Cortex of kidney (tissue), 1 donor: Measurements from ENCODE around the gene TET2.

Experiments
- DNase-seq: peaks from one replicate; lab custom pipeline; 2025; lab: John Stamatoyannopoulos, UW

Gene TET2

DNA sequence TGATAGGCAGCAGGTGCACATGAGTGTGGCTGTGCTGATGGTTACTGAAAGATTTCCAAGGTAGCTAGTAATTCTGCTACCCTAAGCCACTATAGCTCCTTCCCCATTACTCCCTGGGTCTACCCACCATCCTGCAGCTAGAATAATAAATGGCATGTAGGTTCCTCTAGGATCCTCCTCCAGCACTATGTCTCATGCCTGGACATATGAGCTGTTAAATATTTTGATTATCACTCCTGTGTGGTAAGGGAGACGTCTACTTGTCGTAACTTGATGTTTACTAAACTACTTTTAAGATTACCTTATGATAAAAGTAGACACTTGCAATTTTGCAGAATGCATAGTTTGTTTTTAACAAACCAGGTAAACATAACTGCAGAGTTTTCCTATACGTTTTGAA lies 35.5 kb downstream of the TET2 start:
- no peak for DNase-seq

GRCh38 chr4:105184316-105184980 lies 37.8 kb downstream of the TET2 start:
- no peak for DNase-seq

DNA sequence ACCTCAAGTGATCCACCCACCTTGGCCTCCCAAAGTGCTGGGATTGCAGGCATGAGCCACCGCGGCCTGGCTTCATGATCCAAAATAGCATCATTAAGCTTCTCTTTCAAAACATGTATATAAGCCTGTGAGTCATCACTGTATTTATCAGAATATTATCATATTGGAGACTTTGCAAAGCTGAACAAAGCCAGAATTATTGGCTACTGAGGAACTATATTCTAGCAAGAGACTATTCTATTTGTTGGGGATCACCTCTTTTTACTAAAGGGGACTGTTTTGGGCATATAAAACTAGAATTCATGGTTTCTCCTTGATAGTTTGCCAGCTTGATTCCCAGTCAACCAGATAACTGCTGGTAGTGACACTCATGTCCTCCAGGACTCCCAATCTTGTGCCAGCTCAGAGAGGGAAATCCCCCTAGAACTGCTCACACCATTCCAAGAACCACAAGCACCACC lies 40.1 kb downstream of the TET2 start:
- DNase-seq = no peak

DNA sequence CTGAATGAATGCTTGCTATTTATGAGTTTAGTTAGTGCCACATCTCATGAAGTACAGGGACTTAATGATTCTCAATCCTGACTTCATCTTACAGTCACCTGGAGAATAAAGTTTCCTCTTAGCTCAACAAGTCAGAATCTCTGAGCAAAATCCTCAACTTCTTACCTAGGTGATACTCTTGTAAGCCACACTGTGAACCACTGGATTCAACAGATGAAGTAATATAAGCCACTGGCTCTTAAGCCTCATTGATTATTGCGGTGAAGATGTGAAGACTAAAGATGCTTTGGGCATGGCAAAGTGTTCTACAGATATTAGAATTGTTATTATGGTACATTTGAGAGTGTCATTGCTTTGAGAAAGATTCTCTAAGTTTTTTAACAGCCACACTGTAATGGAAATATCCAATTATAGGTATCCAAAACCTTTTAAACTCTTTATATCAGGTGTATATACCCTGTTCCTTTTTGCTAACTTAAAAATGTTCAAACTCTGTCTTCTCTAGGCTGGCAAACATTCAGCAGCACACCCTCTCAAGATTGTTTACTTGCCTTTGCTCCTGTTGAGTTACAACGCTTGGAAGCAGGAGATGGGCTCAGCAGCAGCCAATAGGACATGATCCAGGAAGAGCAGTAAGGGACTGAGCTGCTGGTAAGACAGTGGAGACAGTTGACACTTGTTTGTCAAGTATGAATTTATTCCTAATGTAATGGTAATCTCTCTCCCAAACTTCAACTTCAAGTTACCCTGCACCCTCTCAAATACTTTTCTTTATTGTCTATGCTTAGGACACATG lies 43.4 kb downstream of the TET2 start:
- DNase-seq = no peak

- no peak for DNase-seq
Observed at GRCh38 chr4:105191621-105192210, 45.0 kb downstream of the TET2 start.

- DNase-seq = no peak
Observed at GRCh38 chr4:105192474-105192873, 45.8 kb downstream of the TET2 start.

- DNase-seq = no peak
Observed at GRCh38 chr4:105192910-105193309, 46.2 kb downstream of the TET2 start.

GRCh38 chr4:105193536-105193935 lies 46.9 kb downstream of the TET2 start:
- no peak for DNase-seq

DNA sequence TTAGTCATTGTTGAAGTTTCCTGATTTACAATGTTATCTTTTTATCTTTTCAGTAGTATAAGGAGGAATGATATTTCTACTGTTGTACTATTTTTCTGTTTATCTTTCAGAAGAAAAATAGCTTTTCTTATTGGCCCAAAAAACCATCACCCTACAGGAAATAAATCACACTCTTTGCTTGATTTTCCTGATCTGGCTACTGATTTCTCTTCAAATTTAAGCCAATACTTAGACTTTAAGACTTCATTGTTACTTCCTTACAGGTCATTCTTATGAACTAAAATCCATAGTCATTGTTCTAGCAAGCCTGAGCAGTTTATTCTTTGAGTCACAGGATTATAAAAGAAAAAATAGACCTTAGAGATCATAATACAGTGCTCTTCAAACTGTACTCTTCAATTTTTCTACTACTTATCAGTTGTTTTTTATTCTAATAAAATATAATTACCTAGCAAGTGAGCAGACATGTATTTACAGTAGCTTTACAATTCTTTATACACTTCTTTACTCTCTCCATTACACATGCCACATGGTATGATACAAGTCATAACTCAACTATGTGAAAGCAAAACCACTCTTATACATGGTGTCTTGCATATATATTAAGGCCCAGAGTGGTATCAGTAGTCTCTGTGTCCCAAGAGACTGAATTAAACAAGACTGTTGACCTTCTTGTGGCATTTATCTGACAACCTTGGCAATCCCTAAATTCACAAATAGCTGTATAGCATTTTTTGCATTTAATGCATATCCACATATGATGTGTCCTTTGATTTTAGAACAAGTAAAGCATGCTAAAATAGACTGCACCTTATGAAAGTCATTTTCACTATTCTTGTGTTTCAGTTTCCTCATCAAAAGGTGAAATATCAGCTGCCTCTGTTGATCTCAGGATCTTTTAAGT lies 47.9 kb downstream of the TET2 start:
- no peak for DNase-seq

DNA sequence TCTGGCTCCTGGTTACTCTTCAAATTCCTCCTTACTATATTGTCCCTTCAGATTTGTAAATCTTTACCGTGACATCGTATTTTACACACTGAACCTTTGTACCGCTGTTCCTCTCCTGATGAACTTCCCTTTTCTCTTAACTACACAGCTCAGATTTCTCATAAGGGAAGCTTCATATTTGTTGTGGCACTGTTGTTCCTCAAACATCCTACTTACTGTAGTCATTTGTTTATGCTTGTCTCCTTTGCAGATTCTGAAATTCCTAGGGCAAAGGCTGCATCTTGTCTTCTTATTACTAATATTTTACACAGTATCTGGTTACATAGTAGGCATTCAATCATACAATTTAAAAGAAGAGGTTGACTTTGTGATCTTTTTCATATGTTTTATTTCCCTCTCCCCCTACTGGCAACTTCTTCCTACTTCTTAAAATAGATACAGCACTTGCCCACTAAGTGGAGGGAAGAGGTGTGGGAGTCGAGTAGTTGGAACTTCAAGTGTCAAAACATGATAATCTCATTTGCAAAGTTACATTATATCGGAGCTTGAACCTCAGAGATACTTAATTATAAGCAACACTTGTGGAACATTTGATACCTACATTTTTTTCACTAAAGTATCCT lies 50.0 kb downstream of the TET2 start:
- no peak for DNase-seq

- no peak for DNase-seq
Observed at GRCh38 chr4:105197777-105198176, 51.1 kb downstream of the TET2 start.

- DNase-seq = no peak
Observed at GRCh38 chr4:105198541-105198940, 51.9 kb downstream of the TET2 start.

DNA sequence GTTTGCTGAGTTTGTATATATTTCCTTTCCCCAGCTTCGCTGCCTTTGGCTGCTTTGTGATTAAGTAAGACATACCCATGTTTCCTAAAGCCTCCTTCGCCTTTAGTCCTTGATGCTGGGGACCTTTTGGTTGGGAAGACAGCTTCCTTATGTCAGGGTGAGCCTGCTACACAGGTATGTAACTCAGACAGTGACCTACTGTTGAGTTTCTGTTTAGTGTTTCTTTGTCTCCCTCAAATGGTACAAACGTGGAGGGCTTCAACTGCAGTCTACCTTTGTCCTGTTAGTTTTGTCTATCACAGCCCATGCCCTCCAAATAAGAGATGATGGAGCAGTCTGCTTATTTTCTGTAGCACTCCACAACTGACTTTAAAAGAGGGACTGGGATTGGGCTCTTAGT lies 59.5 kb downstream of the TET2 start:
- DNase-seq = no peak

DNA sequence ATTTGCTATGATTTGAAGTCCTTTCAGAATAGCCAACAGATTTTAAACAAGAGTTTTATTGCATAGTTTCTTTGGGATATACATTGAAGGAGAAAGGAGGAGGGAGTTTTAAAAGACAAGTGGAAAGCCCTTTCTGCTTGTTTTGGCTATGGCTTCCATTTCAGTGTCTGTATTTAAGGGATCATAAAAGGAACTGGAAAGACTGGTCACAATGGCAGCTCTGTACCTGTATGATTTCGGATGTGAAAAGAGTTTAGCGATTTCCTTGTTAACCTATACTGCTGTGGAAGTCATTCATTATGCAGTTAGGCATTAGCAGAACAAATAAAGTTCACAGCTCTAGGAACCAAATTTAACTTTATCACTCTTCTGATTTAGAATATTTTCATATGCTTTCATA lies 60.7 kb downstream of the TET2 start:
- no peak for DNase-seq

DNA sequence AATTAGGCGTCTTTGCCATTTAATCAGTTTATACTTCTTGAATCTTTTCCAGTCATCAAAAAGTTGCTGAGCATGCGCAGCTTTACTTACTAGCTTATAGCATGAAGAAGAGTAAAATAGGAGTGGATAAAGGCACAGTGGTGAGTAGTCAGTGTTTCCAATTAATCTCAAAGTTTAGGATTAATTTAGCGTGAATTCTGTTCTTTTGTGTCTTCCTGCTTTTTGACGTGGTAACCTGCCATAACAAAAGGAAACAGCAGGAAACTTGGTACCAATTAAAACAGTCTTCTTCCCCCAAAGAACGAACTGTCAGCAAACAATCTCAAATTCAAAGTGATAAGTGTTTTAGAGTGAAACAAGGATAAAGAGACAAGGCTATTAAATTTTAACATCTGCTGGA lies 61.9 kb downstream of the TET2 start:
- DNase-seq = no peak

DNA sequence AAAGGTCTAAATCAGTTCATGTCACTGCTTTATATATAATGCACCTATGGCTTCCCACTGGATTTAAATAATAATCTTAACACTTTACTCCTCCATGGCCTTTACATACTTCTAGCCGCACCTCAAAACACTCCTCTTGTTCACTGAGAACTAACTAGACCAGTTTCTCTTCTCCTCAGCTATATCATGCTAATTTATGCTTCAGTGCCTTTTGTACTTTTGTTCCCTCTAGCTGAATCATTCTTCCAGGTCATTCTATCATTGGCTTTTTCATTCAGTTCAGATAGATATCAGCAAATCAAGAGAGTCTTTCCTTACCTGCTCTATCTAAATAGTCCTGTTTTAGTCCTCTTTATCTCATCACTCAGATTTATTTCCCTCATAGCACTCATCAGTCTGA lies 64.2 kb downstream of the TET2 start:
- DNase-seq = no peak

DNA sequence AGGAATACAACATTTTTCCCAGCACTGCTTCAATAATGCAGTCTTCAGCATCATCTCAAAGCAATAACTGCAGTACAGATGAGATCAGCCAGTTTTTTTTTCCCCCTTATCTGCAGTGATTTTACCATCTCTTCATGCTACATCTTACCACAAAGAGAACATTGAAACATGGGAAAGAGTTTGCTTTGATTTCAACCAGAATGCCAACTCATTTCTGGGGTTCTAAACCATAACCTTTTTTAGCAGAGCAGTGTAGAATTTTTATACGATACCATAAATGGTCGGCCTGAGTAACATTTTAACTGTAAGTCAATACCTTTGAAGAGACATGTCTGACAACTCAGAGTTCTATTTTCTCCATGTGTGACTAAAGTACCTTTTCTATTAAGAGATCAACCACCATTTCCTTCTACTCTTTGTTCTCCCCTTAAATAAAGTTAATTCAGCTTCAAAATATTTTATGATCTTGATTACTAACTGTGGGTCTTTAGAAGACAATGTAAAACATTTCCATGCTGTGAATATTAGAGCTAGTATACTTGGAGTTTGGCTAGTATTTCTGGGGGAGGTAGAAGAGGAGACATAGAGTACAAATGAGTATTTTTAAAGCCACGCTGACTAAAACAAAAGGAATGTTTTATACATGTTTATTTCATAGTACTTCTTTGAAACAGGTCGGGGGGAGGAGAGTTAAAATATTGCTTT lies 69.1 kb downstream of the TET2 start:
- DNase-seq = no peak

- no peak for DNase-seq
Observed at GRCh38 chr4:105225500-105225899, 78.8 kb downstream of the TET2 start.

GRCh38 chr4:105227054-105227453 lies 80.4 kb downstream of the TET2 start:
- no peak for DNase-seq

- DNase-seq = no peak
Observed at GRCh38 chr4:105230287-105230686, 83.6 kb downstream of the TET2 start.

- DNase-seq = no peak
Observed at GRCh38 chr4:105232374-105232773, 85.7 kb downstream of the TET2 start.
